Endothelial cell (in vitro differentiated cells): ENCODE data around the gene SEC23IP. TPM values are rescaled to one million over a fixed set of nuclear protein-coding genes. Genes with fewer than 3 reads are reported as not detected.

Experiments
- DNase-seq: peaks from one replicate; pipeline ENCODE4 v3.0.0; 2021; ENCODE audit warnings: low spot score
- H3K27ac Mint-ChIP-seq: one replicate; pipeline ENCODE4 v1.8.0; 2021; ENCODE audit warnings: mixed read lengths, inconsistent platforms; ENCODE audit not compliant: unreplicated experiment
- H3K27me3 Mint-ChIP-seq: one replicate; pipeline ENCODE4 v1.8.0; 2021; ENCODE audit warnings: mild to moderate bottlenecking, moderate library complexity, mixed read lengths, inconsistent platforms; ENCODE audit not compliant: unreplicated experiment
- H3K36me3 Mint-ChIP-seq: one replicate; pipeline ENCODE4 v1.8.0; 2021; ENCODE audit warnings: mild to moderate bottlenecking, low read depth, mixed read lengths, inconsistent platforms; ENCODE audit not compliant: unreplicated experiment
- H3K4me1 Mint-ChIP-seq: one replicate; pipeline ENCODE4 v1.8.0; 2021; ENCODE audit warnings: mild to moderate bottlenecking, mixed read lengths, inconsistent platforms; ENCODE audit not compliant: unreplicated experiment
- H3K4me3 Mint-ChIP-seq: one replicate; pipeline ENCODE4 v1.8.0; 2021; ENCODE audit warnings: mild to moderate bottlenecking, mixed read lengths, inconsistent platforms; ENCODE audit not compliant: unreplicated experiment
- H3K9me3 Mint-ChIP-seq: one replicate; pipeline ENCODE4 v1.8.0; 2021; ENCODE audit warnings: mixed read lengths, inconsistent platforms; ENCODE audit not compliant: unreplicated experiment
- total RNA-seq: library from RNA; stranded (reverse); fragmentation: NEBNext Ultra II Directional; extraction: Animal tissue kit (Norgen Biotek cat#: 25700); gene quantifications from one replicate; pipeline ENCODE4 v1.2.1, GENCODE V29; 2021; ENCODE audit not compliant: unreplicated experiment
- TF ChIP-seq, protein P1 (sequence below): fragments of 200-600 bp; sonication (generic); IDR thresholded peaks from one replicate; pipeline ENCODE4 v1.5.0; 2021; ENCODE audit warnings: antibody characterized with exemption; ENCODE audit not compliant: unreplicated experiment

Gene SEC23IP
- total RNA-seq, 1 donor from 2014 or later: 68.7 TPM

DNA sequence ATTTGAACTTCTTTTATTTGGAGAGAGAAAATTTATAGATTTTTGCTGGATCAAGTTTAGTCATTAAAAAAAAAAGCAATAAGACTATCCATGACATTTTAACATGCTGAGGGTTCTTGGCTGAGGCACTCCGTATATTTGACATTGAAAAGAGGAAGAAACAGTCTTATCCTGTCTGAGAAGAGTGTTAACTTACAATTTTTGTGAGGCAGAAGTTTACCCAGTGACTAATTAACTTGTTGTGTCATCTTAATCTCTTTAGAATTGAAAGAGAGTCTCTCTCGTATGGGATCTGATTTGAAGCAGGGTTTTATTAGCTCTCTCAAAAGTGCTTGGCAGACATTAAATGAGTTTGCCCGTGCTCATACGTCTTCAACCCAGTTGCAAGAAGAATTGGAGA lies 39.3 kb downstream of the SEC23IP start:
- TF ChIP-seq, protein P1, sequence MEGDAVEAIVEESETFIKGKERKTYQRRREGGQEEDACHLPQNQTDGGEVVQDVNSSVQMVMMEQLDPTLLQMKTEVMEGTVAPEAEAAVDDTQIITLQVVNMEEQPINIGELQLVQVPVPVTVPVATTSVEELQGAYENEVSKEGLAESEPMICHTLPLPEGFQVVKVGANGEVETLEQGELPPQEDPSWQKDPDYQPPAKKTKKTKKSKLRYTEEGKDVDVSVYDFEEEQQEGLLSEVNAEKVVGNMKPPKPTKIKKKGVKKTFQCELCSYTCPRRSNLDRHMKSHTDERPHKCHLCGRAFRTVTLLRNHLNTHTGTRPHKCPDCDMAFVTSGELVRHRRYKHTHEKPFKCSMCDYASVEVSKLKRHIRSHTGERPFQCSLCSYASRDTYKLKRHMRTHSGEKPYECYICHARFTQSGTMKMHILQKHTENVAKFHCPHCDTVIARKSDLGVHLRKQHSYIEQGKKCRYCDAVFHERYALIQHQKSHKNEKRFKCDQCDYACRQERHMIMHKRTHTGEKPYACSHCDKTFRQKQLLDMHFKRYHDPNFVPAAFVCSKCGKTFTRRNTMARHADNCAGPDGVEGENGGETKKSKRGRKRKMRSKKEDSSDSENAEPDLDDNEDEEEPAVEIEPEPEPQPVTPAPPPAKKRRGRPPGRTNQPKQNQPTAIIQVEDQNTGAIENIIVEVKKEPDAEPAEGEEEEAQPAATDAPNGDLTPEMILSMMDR: no peak
- Mint-ChIP-seq H3K4me3 (no peak overlapping the region), H3K36me3 (peaks cover 7% of the 10 kb centered on the region), H3K9me3 (no peaks in the 10 kb centered on the region), H3K27ac (no peak overlapping the region), H3K27me3 (no peaks in the 10 kb centered on the region), H3K4me1 (no peaks in the 10 kb centered on the region)
- DNase-seq: no peak

DNA sequence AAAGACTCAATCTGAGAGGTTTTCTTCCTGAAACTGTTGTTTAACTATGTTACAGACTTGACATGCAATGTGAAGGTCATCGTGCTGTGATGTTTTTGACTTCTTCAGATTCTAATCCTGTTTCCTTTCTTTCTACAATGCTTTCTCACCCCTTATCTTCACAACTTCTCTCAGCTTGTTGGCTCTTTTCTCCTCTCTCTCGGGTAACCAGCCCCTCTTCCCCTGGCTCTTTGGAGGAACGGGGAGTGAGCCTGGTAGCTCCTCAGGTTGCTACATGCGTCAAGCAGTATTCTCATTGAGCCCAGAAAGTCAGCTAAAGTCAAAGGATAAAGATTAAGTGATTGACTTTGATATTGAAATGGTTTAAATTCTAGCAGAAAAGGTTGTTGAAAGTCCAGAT lies 40.1 kb downstream of the SEC23IP start:
- no peak for DNase-seq
- Mint-ChIP-seq H3K27me3 (no peaks in the 10 kb centered on the region), H3K27ac (no peak overlapping the region), H3K9me3 (no peaks in the 10 kb centered on the region), H3K36me3 (peaks cover 7% of the 10 kb centered on the region), H3K4me3 (no peak overlapping the region), H3K4me1 (no peaks in the 10 kb centered on the region)
- TF ChIP-seq, protein P1: no peak

DNA sequence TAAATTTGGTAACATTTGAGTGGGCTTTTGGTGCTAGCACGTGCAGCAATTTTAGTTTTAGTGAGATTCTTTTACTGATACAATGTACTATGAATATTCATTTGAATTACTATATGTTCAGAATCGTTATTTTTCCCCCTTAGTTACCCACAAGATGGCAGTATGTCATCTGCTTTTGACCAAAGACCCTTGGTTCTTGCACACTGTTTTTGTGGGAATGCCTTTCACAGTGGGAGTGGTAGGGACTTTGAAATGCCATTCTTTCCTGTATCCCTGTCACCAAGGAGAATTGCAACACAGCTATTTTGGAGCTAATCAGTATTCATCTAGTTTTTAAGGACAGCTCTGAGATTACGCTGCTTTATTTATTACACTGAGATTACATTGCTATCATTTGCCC lies 40.6 kb downstream of the SEC23IP start:
- no peaks in the 10 kb centered on the region for H3K4me1 Mint-ChIP-seq
- peaks cover 7% of the 10 kb centered on the region for H3K36me3 Mint-ChIP-seq
- peak; percentile 5 for DNase-seq
- no peaks in the 10 kb centered on the region for H3K27me3 Mint-ChIP-seq
- no peak overlapping the region for H3K27ac Mint-ChIP-seq
- no peaks in the 10 kb centered on the region for H3K9me3 Mint-ChIP-seq
- no peak overlapping the region for H3K4me3 Mint-ChIP-seq
- TF ChIP-seq, protein P1: peak; percentile 37

DNA sequence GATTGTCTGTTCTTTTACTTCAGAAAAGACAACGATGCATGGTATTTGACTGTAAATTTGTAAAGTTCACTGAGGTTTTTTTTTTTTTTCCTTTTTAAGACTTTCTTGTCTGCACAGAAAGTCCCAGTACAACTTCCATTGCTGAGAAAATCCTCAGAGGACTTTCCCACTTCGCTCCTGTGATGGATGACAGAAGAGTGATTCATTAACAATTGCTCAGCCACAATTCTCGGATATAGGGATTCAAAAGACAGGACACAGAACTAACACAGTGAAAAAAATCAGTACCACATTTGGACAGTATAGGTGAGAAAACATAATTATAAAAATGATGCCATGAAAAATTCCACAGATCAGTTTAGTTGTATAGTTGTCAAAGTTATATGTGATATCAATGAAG lies 48.0 kb downstream of the SEC23IP start:
- H3K4me3 Mint-ChIP-seq: no peak overlapping the region
- H3K4me1 Mint-ChIP-seq: no peaks in the 10 kb centered on the region
- no peaks in the 10 kb centered on the region for H3K9me3 Mint-ChIP-seq
- DNase-seq: no peak
- no peak overlapping the region for H3K27ac Mint-ChIP-seq
- H3K27me3 Mint-ChIP-seq: no peaks in the 10 kb centered on the region
- TF ChIP-seq, protein P1: no peak
- peaks cover 4% of the 10 kb centered on the region for H3K36me3 Mint-ChIP-seq

DNA sequence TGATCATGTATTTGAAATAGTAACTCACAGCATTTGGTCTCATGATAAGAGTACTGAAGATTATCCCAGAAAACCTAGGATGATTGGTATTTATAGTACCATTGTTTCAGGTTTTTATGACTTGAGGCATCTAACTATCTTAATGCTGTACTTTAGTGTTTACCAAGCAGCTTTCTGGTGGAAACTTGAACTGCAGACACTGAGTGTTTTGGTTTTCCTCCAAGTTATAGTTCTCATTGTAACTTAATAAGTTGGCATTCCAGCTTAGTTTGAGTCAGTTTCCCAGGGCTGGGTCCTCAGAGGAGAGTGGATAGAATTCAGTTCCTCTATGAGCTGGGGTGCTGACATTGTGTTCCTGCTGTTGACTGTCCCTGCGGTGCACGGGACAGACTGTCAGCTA lies 50.4 kb downstream of the SEC23IP start:
- H3K36me3 Mint-ChIP-seq: peaks cover 4% of the 10 kb centered on the region

More for the DNA sequence above, 50.4 kb downstream of the SEC23IP start:
- H3K9me3 Mint-ChIP-seq: no peaks in the 10 kb centered on the region
- H3K4me1 Mint-ChIP-seq: no peaks in the 10 kb centered on the region
- H3K4me3 Mint-ChIP-seq: no peak overlapping the region
- DNase-seq: no peak
- no peak overlapping the region for H3K27ac Mint-ChIP-seq
- TF ChIP-seq, protein P1: no peak
- no peaks in the 10 kb centered on the region for H3K27me3 Mint-ChIP-seq
